Activated CD4-positive, alpha-beta T cell treated with anti-CD3 and anti-CD28 coated beads, Interleukin-2, amount 50 U/mL, for 4 hours (primary cell): ENCODE results near the gene PUS10.
"Not testable (repeated sequence)": the region's sequence is repeated elsewhere in the genome, so short reads cannot be mapped to it uniquely, and the experiment has no call there.

ENCODE experiments used
- DNase-seq, 2 experiments: peaks; one replicate each; pipeline ENCODE4 v3.0.0-alpha.2; 2020

The PUS10 gene

GRCh38 chr2:60965499-60965785 is 52.6 kb downstream of the PUS10 start:
- no peak for DNase-seq

DNA sequence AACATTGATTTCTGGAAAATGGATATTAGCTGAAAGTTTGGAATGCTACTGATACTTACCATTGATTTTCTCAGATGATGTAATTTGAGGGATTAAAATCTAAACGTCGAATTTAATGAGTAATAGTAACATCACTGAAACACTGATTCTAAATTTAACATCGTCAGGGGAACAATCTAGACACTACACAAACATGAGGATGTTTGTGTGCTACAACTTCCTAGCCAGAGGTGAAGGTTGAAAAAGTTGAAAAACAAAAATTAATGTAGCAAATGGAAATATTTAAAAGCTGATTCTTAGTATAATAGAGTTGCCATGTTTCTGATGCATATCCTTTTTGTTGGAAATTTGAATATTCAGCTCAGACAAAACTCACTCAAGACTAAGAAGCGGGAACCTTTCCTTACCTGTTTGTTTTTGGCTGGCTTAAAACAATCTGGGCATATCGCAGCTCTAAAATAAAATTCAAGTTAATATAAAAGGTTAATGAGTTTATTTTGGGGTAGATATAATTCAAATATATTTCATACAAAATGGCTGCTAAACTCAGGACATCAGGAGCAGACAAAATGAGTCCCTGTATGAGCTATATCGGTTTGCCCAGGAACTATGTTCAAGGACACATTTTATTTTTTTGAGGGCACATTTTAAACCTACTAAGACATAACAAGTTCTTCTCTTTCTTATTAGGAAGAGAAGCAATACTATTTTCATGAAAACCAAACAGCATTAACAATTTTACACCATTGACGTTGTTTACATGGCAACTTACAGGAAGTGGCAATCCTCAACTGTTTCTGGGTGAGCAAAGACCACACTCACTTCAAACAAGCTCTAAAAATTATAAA is 53.2 kb downstream of the PUS10 start:
- DNase-seq = no peak

GRCh38 chr2:60963190-60963589 is 54.9 kb downstream of the PUS10 start:
- no peak for DNase-seq

- no peak for DNase-seq
Measured at GRCh38 chr2:60962528-60962927, 55.5 kb downstream of the PUS10 start.

DNA sequence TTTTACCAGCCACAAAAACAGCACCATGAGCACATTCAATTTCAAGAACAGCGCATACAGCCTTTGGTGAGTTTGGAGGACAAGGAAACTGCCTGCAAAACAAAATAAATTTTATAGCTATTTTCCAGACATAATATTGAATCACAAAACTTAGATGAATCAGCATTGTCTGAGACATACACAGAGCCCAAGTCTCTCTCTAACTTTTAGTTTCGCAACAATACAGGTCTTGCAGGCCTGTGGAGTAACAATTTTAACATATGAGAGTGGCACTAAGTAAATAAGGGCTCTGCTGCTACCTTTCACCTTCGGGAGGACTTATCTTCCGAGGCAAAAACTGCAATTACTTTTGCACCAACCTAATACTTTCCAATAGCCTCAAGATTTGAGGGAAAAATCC is 56.6 kb downstream of the PUS10 start:
- DNase-seq = no peak

- DNase-seq = no peak
Measured at GRCh38 chr2:60960706-60961105, 57.3 kb downstream of the PUS10 start.

DNA sequence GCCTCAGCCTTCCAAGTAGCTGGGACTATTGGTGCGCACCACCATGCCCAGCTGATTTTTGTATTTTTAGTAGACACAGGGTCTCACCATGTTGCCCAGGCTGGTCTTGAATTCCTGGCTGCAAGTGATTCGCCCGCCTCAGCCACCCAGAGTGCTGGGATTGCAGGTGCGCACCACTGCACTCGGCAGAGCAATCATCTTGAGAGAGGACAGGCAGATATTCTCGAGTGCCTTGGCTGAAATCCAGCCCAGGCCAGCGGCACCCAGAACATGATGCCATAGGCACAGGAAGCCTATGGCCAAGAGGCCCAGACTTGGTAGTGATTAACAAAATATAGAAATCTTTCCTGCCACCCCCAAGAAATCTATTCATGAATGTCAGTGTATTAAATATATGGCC is 58.6 kb downstream of the PUS10 start:
- no peak for DNase-seq

DNA sequence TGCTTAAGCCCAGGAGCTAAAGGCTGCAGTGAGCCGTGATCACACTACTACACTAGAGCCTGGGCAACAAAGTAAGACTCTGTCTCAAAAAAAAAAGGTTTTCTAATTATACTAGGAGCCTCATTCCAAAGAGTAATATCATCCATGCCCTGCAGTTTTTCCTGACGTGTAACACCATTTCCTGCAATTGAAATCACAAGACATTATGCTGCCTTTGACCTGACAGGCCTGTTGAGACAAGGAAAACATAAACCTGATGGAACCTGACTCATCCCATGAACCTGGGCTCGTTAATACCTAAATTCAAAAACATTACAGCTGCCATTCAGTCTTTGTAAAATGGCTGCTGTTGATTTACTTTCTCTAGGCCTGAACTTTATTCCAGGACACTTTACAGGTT is 59.3 kb downstream of the PUS10 start:
- no peak for DNase-seq

DNA sequence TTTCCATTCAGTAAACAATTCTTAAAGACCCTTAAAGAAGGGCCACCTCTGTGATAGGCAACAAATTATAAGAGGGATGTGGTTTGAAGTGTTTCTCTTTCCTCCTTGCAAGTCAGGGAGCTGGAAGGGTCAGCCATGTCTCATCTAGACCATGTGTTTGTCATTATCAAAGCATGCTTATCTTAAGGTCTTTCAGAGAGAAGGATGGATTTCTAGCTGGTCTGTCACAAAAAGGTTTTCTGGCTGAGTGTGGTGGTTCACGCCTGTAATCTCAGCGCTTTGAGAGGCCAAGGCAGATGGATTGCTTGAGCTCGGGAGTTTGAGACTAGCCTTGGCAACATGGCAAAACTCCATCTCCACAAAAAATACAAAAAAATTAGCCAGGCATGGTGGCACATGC is 59.7 kb downstream of the PUS10 start:
- no peak for DNase-seq

DNA sequence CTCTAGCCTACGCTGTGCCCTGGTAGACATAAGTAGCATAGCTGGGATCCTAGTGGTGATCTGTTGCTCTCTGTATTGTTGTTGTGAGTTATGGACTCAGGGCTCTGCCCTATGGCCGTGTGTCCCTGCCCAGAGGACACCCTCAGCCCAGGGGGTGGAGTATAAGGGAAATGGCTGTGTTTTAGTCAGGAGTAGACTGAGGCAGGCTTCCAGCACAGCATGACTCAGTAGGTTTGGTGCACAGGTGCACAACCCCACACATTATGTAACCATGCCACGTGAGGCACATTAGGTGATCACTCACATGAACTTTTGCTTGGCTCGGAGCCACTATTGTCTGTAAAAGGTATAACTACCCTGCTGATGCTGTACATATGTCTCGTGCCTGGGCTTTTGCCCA is 60.4 kb downstream of the PUS10 start:
- no peak for DNase-seq

DNA sequence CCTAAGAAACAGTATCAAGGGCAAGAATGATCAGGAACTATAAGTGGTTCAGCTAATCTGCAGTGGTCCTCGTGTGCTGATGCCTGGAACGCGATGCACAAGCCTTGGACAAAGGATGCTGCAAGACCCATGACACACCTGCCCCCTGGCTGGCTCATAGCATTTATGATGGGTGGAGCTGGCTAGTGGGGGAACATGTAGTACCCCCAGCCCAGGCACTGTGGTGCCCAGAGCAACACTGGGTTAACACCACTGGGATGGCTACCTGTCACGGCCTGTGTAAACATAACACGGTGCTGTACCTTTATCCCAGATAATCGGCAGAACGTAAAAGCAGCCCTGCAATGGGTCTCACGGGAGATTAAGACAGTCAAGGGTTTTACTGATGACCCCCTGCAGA is 60.8 kb downstream of the PUS10 start:
- no peak for DNase-seq

DNA sequence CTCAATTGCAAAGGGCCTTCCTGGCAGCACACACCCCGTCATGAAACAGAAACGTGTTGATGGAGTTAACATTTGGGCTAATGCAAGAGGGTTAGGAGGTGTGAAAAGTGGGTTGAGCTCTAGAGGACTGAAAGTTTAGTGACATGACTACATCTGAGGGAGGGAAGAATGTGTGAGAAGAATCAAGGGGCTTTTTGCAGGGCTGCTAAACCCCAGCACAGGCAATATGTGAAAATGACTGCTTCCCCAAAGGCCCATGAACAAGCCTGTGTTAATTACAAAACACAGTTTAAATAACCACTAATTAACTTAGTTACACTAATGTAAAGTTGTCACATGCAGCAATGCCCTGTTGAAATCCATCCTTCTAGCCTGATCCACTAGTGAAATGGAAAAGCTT is 63.9 kb downstream of the PUS10 start:
- no peak for DNase-seq

DNA sequence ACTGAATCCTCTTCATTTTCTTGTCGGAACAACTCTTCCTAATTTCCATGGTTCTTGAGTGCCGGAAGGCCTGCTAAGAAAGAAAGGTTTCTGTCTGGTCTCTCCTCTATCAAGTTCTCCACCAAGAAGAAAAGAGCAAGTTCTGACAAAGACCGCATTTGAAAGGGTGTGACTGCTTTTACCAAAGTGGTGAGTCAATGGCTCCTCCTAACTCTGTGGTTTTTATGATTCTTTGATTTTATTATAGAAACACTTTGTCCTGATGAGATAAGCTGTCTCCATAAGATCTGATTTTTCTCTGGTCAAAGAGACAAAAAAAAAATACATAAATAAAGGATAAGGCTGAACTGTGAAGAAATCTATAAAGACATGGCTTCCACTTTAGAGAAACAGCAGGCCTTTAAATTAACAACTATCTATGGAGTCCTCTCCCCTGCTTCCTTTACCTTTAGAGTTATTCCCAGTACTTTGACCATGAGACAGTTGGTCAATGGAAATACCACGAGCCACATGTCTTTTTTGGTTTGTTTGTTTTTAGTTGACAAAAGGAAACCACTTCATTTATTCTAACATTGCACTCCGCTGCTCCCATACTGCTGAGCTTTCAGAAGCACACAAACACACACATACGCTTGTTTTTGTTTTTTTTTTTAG is 69.0 kb downstream of the PUS10 start:
- DNase-seq = no peak

DNA sequence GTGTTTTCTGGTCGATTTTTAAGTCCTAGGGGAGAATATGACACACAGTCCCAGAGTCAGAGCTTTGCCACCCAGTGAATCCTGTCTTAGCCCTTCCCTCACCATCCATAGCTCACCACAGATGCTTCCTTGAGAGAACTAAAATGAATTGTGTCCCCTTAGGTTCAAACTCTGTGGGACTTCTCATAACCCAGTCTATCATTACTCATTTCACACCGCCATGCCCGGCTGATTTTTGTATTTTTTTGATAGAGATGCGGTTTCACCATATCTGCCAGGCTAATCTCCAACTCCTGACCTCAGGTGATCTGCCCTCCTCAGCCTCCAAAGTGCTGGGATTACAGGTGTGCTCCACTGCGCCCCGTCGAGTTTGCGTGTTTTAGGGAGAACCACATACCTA is 69.9 kb downstream of the PUS10 start:
- DNase-seq = no peak

DNA sequence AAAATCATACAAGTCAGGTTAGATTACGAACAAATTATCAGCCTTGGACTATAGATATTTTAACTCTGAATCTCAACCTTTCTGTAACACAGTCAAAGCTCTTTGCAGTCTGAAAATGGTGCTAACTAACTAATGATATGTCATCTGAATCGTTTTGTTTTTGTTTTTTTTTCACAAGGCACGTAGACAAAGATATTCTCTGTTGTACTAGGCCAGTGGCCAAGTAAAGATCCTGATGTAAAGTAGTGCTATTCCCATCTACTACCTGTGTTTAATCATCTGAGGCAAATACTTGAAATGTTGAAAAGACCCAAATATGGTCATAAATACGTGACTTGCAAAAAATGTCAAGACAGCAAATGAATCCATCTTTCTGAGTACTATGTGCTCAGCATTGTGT is 71.0 kb downstream of the PUS10 start:
- no peak for DNase-seq

DNA sequence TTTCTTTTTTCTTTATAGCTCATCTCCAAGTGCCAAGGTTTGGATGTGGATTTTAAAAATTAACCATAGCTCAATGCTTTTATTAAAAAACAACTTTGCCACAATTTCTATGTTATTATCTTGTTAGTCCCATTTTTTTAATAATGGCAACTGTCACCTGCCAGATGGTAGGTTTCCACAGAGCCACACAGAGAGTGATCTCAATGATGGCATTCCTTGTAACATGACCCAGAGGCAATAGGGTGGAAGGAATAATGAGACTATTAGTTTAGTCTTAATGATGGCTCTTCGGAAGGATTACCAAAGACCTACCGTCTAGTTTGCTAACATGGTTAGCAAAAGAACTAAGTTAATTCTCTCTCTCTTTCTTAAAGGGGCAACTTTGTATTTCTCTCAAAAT is 72.7 kb downstream of the PUS10 start:
- DNase-seq = no peak

DNA sequence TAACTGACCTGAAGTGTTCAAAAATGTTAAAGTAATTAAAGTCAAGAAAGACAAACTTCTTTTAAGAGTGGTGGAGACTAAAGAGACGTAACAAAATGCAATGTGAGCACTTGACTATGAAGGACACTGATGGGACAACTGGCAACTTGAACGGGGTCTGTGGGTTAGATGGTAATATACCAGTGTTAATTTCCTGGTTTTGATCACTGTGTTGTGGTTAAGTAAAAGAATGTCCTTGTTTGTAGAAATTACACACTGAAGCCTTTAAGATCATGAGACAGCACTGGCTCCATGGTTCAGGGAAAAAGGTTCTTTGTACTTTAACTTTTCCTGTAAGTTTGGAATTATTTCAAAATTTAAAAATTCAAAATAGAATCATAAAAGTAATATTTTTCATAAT is 78.4 kb downstream of the PUS10 start:
- DNase-seq = no peak

DNA sequence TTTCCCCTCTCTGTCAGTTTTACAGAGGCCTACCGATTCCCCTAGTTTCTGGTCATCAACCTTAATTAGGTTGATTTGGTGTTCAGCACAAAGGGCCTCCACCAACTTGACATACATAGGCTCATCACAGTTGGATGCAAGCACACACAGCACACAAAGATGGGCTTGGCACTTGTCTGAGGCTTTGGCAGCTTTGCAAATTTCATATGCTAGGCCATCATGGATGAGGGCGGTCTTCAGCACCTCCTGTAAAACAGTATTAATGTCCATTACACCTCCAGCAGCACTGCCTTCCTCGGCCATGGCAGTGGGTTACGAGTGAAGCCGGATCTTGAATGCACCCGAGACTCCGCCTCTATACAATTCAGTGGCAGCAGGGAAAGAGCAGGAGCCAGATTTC is 79.8 kb downstream of the PUS10 start:
- DNase-seq = no peak

GRCh38 chr2:60936757-60937156 is 81.3 kb downstream of the PUS10 start:
- DNase-seq = no peak

- no peak for DNase-seq
Measured at GRCh38 chr2:60934165-60934722, 83.8 kb downstream of the PUS10 start.

GRCh38 chr2:60932954-60933353 is 85.1 kb downstream of the PUS10 start:
- no peak for DNase-seq

GRCh38 chr2:60932061-60932460 is 86.0 kb downstream of the PUS10 start:
- DNase-seq = not testable (repeated sequence)

DNA sequence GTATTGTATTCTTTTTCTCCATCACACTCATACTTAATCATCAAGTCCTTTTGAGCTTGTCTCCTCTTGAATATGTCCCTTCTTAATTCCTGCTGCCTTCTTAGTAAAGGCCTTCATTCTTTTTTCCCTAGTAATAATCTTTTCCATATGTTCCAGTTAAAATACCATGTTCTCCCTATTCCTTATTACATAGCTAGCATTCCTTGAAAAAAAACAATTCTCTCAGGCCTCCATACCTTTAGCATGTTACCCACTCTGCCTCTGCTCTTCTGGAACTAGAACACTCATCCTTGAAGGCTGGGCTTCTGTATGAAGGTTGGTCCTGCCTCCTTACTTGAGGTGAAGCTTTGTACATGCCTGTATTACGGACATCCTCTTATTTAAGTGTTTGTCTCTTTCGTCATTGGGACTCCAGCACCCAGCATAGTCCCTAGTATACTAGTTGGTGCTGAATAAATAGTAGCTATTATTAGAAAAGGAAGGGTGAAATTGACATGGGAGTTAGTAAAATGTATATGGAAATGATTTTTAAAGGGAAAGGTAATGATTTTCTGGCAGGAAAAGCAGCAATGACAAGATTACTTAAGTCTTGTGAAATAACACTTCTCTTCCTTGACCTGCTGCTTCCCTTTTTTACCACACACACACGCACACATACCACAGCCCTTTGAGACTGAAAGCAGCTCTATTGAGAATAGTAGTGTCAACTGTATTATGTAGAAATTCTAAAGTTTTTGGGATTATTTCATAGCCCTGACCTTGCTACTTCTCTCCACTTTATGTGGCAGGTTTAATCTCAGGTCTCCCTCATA is 91.1 kb downstream of the PUS10 start:
- no peak for DNase-seq
